ENCODE measurements around the gene MCTP1. TPM values are rescaled to one million over a fixed set of nuclear protein-coding genes. Genes with fewer than 3 reads are reported as not detected.

Gene MCTP1
- total RNA-seq, 2 donors from 2014 or later = 5.1 to 10.0 TPM

- H3K4me1 ChIP-seq = no peaks in the 10 kb centered on the region
- no peaks in the 10 kb centered on the region for H3K27me3 ChIP-seq
- TF ChIP-seq CTCF (IDR thresholded peaks at IDR 0.05) = no peak
- H3K4me3 ChIP-seq = no peak overlapping the region
- DNase-seq (ENCODE audit: low spot score) = no peak
- H3K27ac ChIP-seq = no peak overlapping the region
- H3K36me3 ChIP-seq = no peaks in the 10 kb centered on the region
- H3K9me3 ChIP-seq = no peaks in the 10 kb centered on the region
These were observed 129.0 kb downstream of the MCTP1 start for GRCh38 chr5:95155888-95156287.

DNA sequence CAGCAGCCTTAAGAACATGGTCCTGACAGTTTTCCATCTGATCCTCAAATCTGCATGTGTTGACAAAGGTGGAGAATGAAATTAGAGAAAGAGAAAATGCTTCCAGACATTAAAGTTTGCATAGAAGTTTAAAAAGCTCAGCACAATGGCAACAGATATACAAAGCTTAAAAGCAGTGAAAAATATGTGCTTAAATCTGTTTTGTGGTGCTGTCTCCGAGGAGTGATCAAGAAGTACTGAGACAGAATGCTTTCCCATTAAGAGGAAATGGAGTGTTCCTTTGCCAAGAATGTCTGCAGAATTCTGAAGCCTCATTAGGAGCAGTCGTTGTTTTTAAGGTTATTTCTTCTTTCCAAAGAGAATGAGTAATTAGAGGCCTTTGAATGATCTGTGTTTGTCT lies 131.4 kb downstream of the MCTP1 start:
- no peak for TF ChIP-seq CTCF (IDR thresholded peaks at IDR 0.05)
- H3K27ac ChIP-seq = no peak overlapping the region
- H3K27me3 ChIP-seq = no peaks in the 10 kb centered on the region
- H3K4me3 ChIP-seq = no peak overlapping the region
- H3K9me3 ChIP-seq = no peaks in the 10 kb centered on the region
- H3K36me3 ChIP-seq = no peaks in the 10 kb centered on the region
- no peaks in the 10 kb centered on the region for H3K4me1 ChIP-seq
- no peak for DNase-seq (ENCODE audit: low spot score)

GRCh38 chr5:95152535-95152934 lies 132.4 kb downstream of the MCTP1 start:
- TF ChIP-seq CTCF (IDR thresholded peaks at IDR 0.05) = no peak
- Histone ChIP-seq H3K27me3 (no peaks in the 10 kb centered on the region), H3K36me3 (no peaks in the 10 kb centered on the region), H3K4me3 (no peak overlapping the region), H3K9me3 (peaks cover 0 to 8% of the 10 kb centered on the region in 2 donors), H3K27ac (no peak overlapping the region), H3K4me1 (no peaks in the 10 kb centered on the region)
- no peak for DNase-seq (ENCODE audit: low spot score)

GRCh38 chr5:95152131-95152530 lies 132.8 kb downstream of the MCTP1 start:
- no peak for TF ChIP-seq CTCF (IDR thresholded peaks at IDR 0.05)
- Histone ChIP-seq H3K4me1 (no peaks in the 10 kb centered on the region), H3K4me3 (no peak overlapping the region), H3K27ac (no peak overlapping the region), H3K36me3 (no peaks in the 10 kb centered on the region), H3K27me3 (no peaks in the 10 kb centered on the region), H3K9me3 (peaks cover 0 to 13% of the 10 kb centered on the region in 2 donors)
- no peak for DNase-seq (ENCODE audit: low spot score)

DNA sequence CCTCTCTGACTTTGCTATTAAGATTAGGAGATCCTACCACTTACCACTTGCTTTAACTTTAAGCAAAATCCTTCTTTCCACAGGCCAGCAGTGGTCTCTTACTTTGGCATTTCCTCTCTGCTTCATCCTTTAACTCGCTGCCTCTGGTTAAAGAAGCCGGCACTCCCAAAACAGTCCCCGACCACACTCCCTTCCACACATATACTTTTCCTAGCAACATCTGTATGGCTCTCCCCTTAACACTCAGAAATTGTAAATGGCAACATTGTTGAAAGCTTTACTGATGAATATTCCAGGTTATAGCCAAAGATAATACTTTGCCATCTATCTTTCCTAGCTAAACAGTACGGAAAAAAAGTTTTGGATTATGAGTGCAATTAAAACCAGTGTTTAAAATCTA lies 133.2 kb downstream of the MCTP1 start:
- H3K4me3 ChIP-seq = no peak overlapping the region
- H3K27me3 ChIP-seq = no peaks in the 10 kb centered on the region
- H3K36me3 ChIP-seq = no peaks in the 10 kb centered on the region
- H3K9me3 ChIP-seq = peaks cover 0 to 14% of the 10 kb centered on the region in 2 donors
- no peak for TF ChIP-seq CTCF (IDR thresholded peaks at IDR 0.05)
- no peak overlapping the region for H3K27ac ChIP-seq
- H3K4me1 ChIP-seq = no peaks in the 10 kb centered on the region
- DNase-seq (ENCODE audit: low spot score) = no peak

- H3K36me3 ChIP-seq = no peaks in the 10 kb centered on the region
- no peaks in the 10 kb centered on the region for H3K27me3 ChIP-seq
- no peak overlapping the region for H3K4me3 ChIP-seq
- TF ChIP-seq CTCF (IDR thresholded peaks at IDR 0.05) = no peak
- DNase-seq (ENCODE audit: low spot score) = no peak
- H3K4me1 ChIP-seq = no peaks in the 10 kb centered on the region
- H3K9me3 ChIP-seq = peaks cover 0 to 14% of the 10 kb centered on the region in 2 donors
- no peak overlapping the region for H3K27ac ChIP-seq
These were observed 135.5 kb downstream of the MCTP1 start for GRCh38 chr5:95149387-95149786.

Measured in right atrium auricular region (tissue), 2 donors.